GM19035 (cell line): ENCODE data around the gene ABCC11.
"Not testable (repeated sequence)": the region's sequence is repeated elsewhere in the genome, so short reads cannot be mapped to it uniquely, and the experiment has no call there.

ENCODE experiments used
- ATAC-seq: cut with Tn5 transposase; IDR thresholded peaks from one replicate; pipeline ENCODE4 v1.9.1; 2021; ENCODE audit not compliant: unreplicated experiment

The ABCC11 gene

GRCh38 chr16:48250520-48251278 lies 3.4 kb upstream of the ABCC11 start:
- ATAC-seq = no peak

GRCh38 chr16:48246066-48246465 lies 1.3 kb downstream of the ABCC11 start:
- ATAC-seq = no peak

DNA sequence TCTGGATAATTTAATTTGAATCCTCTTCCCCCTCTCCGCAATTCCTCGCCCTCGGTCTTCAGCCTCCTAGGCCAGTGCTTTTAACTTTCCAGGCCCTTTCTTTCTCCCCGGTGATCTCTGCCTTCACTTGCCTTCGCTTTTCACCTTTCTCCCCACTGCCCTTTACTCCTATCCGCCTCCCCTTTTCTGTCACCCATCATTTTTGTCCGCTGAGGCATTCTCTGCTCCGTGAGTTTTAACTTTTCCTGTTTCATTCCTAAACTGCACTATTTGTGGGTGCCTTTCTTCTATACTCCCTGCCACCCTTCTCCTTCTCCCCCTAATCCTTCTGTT lies 2.5 kb downstream of the ABCC11 start:
- no peak for ATAC-seq

GRCh38 chr16:48244080-48244862 lies 3.1 kb downstream of the ABCC11 start, which contains the start of gene LONP2:
Gene LONP2, plus strand, starts transcription at chr16:48244300. Its CDS starts 89 bp downstream, at chr16:48244389.
- ATAC-seq = peak; percentile 95

- not testable (repeated sequence) for ATAC-seq
These were observed 7.2 kb downstream of the ABCC11 start for GRCh38 chr16:48240147-48240546.

DNA sequence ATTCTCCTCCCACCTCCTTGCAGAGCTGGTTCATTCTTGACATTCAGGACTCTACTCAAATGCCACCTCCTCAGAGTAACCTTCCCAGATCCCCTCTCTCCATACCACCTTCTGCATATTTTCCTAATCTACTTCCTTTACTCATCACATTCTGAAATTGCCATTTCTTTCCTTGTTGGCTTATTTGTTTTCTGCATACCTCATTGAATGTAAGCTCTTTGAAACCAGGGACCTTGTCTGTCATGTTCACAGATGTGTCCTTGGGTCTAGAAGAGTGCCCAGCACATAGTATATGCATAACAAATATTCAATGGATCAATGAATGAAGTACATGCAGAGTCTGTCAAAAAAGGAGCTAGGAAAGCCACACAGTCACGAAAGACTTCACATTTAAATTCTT lies 11.1 kb downstream of the ABCC11 start:
- no peak for ATAC-seq

DNA sequence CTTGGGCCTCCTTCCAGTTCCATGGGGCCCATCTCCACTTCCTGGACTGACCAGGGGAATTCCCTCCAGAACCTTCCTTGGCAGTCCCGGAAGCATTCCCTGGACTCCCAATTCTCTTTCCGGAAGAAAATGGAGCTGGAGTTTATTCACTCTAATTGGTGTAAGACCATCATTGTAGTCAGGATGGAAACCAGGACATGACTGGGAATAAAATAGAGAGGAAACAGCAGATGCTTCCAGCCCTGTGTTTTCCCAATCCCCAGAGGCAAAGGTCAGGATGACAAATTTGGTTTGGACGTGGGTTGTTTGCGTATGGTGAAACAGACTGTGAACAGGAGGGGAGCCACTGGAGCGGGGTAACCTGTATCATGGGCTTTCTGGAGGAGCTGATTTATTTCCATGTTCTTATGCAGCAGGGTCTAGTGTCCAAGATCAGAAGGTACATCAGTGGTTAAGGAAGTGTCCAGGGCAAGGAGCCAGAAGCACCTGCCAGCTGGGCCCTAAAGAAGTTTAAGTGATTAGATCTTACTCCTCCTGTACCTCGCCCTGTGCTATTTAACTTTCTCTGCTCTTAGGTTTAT lies 11.7 kb downstream of the ABCC11 start:
- ATAC-seq = no peak

GRCh38 chr16:48235058-48235555 lies 12.2 kb downstream of the ABCC11 start:
- ATAC-seq = no peak

DNA sequence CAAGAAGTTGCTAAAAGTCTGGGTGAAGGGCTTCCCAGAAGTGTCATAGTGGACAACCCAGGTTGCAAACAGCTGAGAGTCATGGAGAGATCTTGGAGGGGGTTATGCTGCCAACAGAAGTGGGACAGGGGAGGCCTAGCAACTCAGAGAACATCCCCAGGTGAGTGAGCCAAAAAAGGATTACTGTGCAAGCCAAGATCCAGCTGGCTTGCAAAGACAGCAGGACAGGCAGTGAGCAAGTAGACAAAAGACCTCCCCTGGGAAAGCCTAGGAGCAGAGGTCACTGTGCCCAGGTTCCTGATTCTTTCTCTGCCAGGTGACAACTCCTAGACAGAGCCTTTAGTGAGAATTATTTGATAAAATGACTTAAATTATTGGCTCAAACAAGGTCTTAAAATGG lies 12.7 kb downstream of the ABCC11 start:
- ATAC-seq = no peak

DNA sequence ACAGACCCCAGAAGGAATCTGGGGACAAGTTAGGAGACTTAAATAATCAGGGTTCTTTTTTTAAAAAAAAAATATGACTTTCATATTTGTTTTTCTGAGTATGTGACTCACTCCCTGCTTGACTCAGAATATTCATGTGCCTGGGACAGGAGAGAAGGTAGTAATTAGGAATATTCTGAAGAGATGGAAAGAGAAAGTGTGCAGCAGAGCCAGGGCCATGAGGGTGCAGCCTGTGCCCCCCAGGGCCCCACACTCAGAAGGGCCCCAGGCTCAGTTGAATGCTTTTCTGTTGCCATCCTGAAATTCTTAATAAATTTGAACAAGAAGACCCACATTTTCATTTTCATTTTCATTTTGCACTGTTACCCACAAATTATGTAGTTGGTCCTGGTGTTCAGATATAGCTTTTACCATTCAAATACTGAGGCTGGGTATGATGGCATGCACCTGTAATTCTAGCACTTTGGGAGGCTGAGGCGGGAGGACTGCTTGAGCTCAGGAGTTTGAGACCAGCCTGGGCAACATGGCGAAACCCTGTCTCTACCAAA lies 14.8 kb downstream of the ABCC11 start:
- ATAC-seq = no peak

GRCh38 chr16:48231727-48232492 lies 15.4 kb downstream of the ABCC11 start:
- ATAC-seq = peak; percentile 53

DNA sequence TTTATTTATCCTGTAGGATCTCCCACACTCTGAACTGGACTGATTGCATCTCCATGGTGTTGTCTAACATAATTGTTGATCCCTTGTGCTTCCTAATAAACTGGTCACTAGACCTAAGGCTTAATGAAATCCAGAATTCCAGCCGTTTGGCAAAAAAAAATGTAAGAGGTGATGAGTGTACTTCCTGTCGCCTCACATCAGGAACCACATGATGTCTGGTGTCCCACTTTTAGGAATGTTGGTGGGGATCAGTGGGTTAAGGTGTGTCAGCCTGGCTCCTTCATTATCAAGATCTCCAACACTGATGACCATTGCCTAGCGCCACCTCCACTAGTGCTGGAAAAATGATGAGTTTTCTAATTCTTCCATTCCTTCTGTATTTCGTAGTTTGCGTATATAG lies 21.9 kb downstream of the ABCC11 start:
- ATAC-seq = no peak

DNA sequence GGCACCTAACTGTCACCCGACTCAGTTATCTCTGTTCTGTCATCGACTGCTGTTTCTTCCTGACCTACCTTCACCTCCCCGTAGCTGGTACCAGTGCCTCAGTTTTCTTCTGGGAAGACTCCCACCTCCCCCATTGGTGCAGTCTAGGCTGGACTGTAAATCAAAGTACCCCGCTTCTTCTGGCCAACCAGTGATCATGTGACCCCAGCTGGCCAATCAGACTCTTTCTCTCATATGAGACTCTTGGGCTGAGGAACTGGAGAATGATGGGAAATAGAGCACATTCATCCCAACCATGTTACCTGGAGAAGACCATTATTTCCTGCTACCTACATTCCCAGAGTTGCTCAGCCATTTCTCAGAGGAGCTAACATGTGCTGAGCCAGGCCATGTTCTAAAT lies 23.8 kb downstream of the ABCC11 start:
- no peak for ATAC-seq

DNA sequence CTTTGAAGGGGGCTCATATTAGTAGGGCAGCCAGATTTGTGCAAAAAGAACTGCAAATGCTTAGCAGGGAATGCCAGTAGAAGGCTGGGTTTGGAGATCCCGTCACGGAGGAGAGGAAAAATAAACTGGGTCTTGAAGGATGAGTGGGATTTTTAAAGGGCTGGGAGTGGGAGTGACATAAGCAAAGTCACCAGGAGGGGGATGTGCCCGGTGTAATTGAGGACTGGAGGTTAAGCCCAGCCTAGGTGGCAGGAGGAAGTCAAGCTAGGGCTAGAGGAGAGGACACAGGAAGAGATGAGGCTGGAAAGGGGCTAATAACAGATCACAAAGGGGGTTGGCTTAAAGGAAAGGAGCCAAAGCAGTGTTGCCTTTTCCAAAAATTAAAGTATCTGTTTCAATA lies 26.4 kb downstream of the ABCC11 start:
- ATAC-seq = no peak

GRCh38 chr16:48218473-48218872 lies 28.9 kb downstream of the ABCC11 start:
- ATAC-seq = no peak

DNA sequence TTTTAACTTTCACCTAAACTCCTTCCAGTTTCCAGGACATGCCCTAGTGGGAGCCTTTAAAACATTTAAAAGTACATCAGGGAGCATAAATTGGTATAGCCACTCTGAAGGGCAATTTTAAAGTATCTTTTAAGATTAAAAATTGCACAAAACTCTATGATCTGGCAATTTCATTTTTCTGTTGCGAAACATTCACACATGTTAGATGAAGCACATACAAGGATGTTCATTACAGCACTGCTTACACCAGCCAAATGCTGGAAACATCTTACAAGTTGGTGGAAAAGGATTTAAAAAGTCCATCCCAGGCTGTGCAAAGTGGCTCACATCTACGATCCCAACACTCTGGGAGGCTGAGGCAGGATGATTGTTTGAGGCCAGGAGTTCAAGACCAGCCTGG lies 29.6 kb downstream of the ABCC11 start:
- ATAC-seq = no peak

DNA sequence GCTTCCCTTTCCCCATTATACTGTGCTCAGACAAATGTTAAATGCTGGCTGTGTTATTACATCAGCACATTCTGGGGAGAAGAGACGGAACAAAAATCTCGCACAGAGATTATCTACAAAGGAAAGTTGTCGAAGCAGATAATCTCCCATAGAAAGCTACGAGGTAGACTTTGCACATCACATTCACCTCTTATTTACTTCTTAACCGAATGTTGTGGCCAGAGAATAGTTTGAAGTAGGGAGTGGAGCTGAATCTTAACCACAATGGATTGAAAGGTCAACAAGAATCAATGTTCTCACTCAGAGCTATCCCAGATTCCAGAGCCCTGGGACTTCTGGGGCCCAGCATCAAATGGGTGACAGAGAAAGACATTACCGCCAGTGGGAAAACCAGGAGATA lies 31.6 kb downstream of the ABCC11 start:
- no peak for ATAC-seq

DNA sequence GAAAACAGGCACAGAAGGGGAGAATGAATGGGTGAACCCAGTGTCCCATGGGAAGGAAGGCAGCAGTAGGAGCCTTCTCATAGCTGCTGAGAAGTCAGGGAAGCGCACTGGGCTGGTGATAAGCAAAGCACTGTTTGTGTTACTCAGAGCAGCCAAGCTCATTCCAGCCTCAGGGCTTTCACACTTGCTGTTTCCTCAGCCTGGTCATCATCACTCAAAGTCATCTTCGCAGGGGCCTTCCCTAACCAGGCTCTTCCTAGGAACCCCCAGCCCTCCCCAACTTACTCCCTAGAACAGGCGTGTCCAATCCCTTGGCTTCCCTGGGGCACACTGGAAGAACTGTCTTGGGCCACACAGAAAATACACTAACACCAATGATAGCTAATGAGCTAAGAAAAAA lies 35.3 kb downstream of the ABCC11 start:
- ATAC-seq = no peak

- no peak for ATAC-seq
These were observed 36.6 kb downstream of the ABCC11 start for GRCh38 chr16:48210747-48211146.

GRCh38 chr16:48206594-48207242 lies 40.6 kb downstream of the ABCC11 start:
- no peak for ATAC-seq

DNA sequence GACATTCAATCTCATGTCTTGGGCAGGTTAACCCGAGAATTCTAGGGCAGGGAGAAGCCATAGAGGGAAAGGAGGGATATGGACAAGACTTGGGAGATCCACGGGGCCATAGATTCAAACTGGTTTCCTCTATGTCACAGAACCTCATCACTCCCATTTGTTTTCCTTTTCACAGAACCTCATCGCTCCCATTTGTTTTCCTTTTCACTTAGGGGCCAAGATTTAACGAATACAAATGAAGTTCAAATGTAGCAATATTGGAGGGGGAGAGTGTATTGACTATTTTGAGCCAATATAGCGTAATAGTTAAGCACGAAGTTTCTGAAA lies 42.6 kb downstream of the ABCC11 start:
- no peak for ATAC-seq
